ENCODE results near the gene ADCK2. TPM values are rescaled to one million over a fixed set of nuclear protein-coding genes. Genes with fewer than 3 reads are reported as not detected.

Gene ADCK2
- total and polyA plus RNA-seq, 2 donors (not counting 3 experiments of a cell fraction or from before 2014, with no cell fraction given), result 10.3 to 13.3 TPM

GRCh38 chr7:140744005-140744404, 71.3 kb downstream of the ADCK2 start:
- H3K9me3 ChIP-seq (replicated peaks; ENCODE audit: control insufficient read depth, insufficient read depth, low read length), result no peaks in the 10 kb centered on the region
- intact Hi-C loops (cut with micrococcal nuclease), result no loop called here
- H4K20me1 ChIP-seq (replicated peaks; ENCODE audit: control insufficient read depth, extremely low read depth, insufficient read depth, low read length), result no peaks in the 10 kb centered on the region
- no peaks in the 10 kb centered on the region for H3K27me3 ChIP-seq (ENCODE audit: control insufficient read depth in 2 of 2, insufficient read depth in 2 of 2, low read length in 2 of 2)
- no peak for FAIRE-seq
- H3K4me3 ChIP-seq (replicated peaks in 1 of 3; ENCODE audit: insufficient read depth in 1 of 3, low read depth in 1 of 3, low read length in 3 of 3), result no peak overlapping the region
- dilution Hi-C loops (cut with MboI; ENCODE audit: extremely low pct_ligation_motif_present, low sequenced_read_pairs), result no loop called here
- no peaks in the 10 kb centered on the region for H3K79me2 ChIP-seq (ENCODE audit: control insufficient read depth, insufficient read depth, low read length)
- DNase-seq (ENCODE audit: low read depth, low spot score), result no peak
- ChIA-PET CTCF (no interaction called here), POLR2A (no interaction called here)
- H3K9me1 ChIP-seq (replicated peaks; ENCODE audit: control insufficient read depth, extremely low read depth, insufficient read depth, low read length), result no peaks in the 10 kb centered on the region
- no peak for TF ChIP-seq POLR2AphosphoS5 (IDR thresholded peaks at IDR 0.05; ENCODE audit: insufficient read depth, low read depth, low read length)
- no peak for TF ChIP-seq CTCF (IDR thresholded peaks at IDR 0.05; ENCODE audit: extremely low read depth in 1 of 2, insufficient read depth in 1 of 2, low read depth in 1 of 2, low read length in 2 of 2)
- TF ChIP-seq POLR2A (IDR thresholded peaks at IDR 0.05; ENCODE audit: low read depth, low read length), result no peak
- no peak for TF ChIP-seq JUN (IDR thresholded peaks at IDR 0.05; ENCODE audit: borderline replicate concordance, insufficient read depth, insufficient read length, low read depth)
- TF ChIP-seq MAX (IDR thresholded peaks at IDR 0.05; ENCODE audit: insufficient read depth, insufficient read length), result no peak
- no peak for TF ChIP-seq EZH2 (IDR thresholded peaks at IDR 0.05; ENCODE audit: borderline replicate concordance, low read depth, low read length, severe bottlenecking)
- TF ChIP-seq MYC (IDR thresholded peaks at IDR 0.05; ENCODE audit: low read depth, low read length), result no peak
- no peak for TF ChIP-seq GATA2 (IDR thresholded peaks at IDR 0.05; ENCODE audit: insufficient read depth, insufficient read length, low read depth, low read length)
- no peak for TF ChIP-seq FOS (IDR thresholded peaks at IDR 0.05; ENCODE audit: borderline replicate concordance, insufficient read depth, low read length)
- H3K36me3 ChIP-seq (ENCODE audit: control insufficient read depth in 2 of 2, extremely low read depth in 1 of 2, insufficient read depth in 2 of 2, low read length in 2 of 2), result peaks cover 0 to 2% of the 10 kb centered on the region in 2 experiments
- no peaks in the 10 kb centered on the region for H3K4me1 ChIP-seq (ENCODE audit: control insufficient read depth, extremely low read depth, insufficient read depth, low read length)
- H3K9ac ChIP-seq (replicated peaks; ENCODE audit: extremely low read depth, insufficient read depth, low read length), result no peak overlapping the region
- BruUV-seq (replicated peaks), result no TSS peak
- H3K4me2 ChIP-seq (ENCODE audit: insufficient read depth, low read length), result no peak overlapping the region
- H3K27ac ChIP-seq (ENCODE audit: insufficient read depth, low read depth, low read length), result no peak overlapping the region
- no peak overlapping the region for H2AFZ ChIP-seq (ENCODE audit: low read depth, low read length)

Small RNA genes lying within 50 kb of the gene (small RNA-seq; reads per million reads assigned to genes)
- gene RN7SL771P (ENCODE audit: insufficient read depth, insufficient read length, low read depth, low replicate concordance), result not detected

Other genes with a start within 250 kb of the ADCK2 start
- 52.1 and 52.2 TPM in 2 replicates for gene MKRN1, start 193.4 kb upstream of the ADCK2 start, total RNA-seq
- 18.4 and 24.9 TPM in 2 replicates for gene MKRN1, start 193.4 kb upstream of the ADCK2 start, polyA plus RNA-seq
- 0.33 TPM in 1 of 2 replicates, not detected in the other for gene DENND2A, start 32.1 kb upstream of the ADCK2 start, total RNA-seq
- 0.03 TPM in 1 of 2 replicates, not detected in the other for gene DENND2A, start 32.1 kb upstream of the ADCK2 start, polyA plus RNA-seq
- gene NDUFB2, start 23.8 kb downstream of the ADCK2 start, total RNA-seq, result 197 and 221 TPM in 2 replicates
- 1,075 and 1,240 TPM in 2 replicates for gene NDUFB2, start 23.8 kb downstream of the ADCK2 start, polyA plus RNA-seq